Measurements from ENCODE around the gene IL4.

The IL4 gene

DNA sequence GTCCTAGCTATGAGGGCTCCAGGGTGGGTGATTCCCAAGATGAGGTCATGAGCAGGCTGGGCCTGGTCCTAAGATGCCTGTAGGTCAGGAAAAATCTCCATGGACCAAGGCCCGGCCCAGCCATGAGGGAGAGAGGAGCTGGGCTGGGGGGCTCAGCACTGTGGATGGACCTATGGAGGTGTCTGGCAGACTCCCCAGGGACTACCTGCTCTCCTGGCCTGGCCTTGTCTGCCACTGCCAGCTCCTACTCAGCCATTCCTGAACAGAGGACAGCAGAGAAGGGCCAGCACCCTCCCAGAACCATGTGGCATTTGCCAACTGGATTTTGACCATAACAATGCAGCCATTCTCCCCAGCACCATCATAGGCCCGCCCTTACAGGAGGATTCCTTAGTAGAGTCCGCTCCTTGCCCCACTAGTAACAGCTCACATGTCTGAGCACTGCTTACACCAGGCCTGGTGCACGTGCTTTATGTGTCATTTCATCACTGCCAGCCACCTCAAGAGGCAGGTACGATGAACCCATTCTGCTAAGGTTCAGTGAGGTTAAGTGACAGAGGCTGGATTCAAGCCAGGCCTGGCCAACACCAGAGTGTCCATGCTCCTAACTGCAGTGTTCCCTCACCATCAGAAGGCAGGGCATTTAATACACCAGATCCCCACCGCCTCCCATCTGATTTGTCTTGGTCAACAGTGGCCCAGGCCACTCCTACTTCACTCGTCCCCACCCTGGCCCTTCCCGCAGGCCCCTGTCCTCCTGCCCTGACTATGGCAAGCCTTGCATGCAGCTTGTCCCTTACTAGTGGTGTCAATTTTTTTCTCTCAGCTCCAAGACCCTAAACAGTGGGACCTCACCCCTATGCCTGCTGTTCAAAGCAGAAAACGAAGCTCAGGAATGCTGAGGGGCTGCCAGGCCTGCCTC, 15.1 kb upstream of the IL4 start:
- no peak for DNase-seq (ENCODE audit: low read depth in 2 of 2)

DNA sequence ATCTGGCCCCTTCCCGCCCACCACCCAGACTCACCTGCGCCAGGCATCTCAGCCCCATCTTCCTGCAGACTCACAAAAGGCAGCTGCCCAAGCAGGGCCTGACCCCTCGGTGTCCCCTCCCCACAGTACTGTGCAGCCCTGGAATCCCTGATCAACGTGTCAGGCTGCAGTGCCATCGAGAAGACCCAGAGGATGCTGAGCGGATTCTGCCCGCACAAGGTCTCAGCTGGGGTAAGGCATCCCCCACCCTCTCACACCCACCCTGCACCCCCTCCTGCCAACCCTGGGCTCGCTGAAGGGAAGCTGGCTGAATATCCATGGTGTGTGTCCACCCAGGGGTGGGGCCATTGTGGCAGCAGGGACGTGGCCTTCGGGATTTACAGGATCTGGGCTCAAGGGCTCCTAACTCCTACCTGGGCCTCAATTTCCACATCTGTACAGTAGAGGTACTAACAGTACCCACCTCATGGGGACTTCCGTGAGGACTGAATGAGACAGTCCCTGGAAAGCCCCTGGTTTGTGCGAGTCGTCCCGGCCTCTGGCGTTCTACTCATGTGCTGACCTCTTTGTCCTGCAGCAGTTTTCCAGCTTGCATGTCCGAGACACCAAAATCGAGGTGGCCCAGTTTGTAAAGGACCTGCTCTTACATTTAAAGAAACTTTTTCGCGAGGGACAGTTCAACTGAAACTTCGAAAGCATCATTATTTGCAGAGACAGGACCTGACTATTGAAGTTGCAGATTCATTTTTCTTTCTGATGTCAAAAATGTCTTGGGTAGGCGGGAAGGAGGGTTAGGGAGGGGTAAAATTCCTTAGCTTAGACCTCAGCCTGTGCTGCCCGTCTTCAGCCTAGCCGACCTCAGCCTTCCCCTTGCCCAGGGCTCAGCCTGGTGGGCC, 13.9 kb upstream of the IL4 start:
- no peak for DNase-seq (ENCODE audit: low read depth in 2 of 2)

DNA sequence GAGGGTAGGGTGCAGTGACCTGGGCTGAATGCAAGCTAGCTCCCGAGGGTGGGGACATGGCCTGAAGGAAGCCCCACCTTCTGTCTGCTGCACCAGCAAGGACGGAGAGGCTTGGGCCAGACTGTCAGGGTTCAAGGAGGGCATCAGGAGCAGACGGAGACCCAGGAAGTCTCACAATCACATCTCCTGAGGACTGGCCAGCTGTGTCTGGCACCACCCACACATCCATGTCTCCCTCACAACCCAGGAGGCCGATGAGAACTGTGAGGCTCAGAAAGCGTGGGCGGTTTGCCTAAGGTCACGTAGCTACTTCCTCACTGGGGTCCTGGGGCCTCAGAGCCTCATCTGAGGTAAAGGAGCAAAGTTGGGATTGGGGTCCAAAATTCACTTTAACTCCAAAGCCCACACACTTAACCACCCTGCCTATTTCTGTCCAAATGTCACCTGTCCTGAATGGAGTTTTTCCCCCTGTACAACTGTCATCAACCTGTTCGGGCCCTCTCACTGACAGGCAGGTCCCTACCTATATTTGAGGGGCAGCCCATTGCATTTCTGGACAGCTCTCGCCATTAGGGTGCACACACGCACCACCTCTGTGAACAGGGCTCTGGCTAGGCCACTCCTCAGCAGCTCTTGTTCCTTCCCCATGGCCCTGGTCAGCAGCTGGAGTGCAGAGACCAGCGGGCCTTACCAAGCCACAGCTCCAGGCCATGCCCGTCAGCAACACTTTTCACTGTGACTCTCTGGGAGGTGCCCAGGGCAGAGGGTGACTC, 12.4 kb upstream of the IL4 start:
- DNase-seq (ENCODE audit: low read depth in 2 of 2), result no peak

DNA sequence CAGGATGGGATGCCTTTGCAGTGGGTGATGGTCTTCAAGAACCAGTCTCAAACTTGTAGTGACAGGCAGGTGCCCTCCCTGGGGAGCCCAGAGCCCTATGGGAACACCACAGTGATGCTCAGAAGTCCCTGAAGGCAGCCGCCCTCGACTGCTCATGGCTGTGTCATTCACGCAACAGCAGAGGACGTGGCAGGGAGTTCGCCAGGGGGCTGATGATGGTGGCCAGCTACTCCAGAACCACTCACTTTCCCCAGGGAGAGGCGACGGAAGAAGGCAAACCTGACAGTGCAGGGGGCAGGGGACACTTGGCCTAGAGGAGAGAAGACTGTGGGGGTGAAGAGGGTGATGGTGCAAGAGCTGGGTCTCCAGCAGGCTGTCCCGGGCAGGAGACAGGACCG, 11.8 kb upstream of the IL4 start:
- DNase-seq (ENCODE audit: low read depth in 2 of 2), result no peak

DNA sequence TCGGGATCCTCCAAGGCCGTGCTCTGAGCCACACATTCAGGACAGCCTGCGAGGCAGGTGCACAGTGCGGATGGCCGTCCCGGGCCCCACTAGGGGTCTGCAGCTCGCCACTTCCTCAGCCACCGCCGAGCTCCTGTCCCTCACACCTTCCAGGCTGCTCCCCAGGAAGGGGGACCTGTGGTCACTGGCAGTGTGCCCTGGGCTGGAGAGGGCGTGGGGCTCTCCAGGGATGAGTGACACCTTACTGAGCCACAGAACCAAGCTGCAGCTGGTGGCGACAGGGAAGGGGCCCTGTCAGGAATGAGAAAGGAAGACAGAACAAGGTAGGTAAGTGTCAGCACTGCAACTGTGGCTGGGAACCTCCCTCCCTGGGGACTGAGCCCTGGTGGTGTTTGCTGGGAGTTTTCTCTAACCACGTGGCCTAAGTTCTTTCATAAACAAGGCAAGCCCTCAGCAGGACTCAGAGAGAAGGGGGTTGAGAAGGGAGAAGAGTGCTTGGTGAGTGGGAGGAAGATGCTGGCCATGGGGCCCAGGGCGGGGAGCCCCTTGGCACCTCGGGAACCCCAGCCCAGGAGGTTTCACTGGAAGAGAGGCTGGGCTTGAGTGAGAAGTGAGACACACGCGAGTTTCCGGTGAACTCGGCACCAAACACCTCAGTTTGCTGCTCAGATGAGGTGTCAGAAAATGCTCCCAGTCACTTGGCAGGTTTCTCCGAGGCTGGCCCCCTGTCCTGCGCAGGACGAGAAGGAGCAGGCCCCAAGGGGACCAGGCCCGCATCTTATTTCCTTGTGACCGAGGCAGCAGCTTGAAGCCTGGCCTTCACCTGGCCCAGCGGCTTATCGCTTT, 10.6 kb upstream of the IL4 start:
- no peak for DNase-seq (ENCODE audit: low read depth in 2 of 2)

DNA sequence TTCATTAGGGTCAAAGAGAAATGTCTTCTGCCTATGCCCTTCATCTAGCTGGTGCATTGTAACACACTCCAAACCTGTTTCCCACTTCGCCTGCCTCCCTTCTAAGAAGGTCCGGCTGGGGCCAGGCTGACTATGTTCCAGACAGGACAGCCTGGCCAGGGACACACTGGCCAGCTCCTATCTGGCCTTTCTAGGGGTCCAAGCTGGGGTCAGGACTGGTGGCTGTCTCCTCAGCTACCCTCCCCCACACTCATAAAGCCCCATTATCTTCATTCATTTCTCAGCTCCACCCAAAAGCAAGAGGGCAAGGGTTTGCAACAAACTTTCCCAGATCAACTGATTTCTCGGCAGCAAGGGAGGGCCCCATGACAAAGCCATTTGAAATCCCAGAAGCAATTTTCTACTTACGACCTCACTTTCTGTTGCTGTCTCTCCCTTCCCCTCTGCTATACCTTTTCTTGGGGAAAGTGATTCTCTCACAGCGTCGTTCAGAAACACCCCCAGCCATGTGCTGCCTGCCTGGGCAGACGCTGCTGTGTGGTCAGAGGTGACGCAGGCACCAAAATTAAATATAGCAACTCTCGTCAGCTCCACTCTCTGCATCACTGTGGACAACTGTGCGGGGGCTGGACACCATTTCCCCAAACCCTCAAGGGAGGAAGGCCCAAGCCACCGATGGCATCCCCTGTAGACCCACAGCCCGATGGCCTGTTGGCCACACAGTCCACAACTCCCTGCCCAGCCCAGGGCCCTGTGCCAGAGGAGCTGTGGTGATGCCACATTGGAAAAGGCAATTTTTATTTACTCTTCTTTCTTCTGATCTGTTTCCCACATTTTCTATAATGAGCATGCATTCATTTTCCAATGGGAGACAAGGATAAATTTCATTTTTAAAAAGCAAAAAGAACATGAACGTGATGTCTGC, 9.8 kb upstream of the IL4 start:
- no peak for DNase-seq (ENCODE audit: low read depth in 2 of 2)

DNA sequence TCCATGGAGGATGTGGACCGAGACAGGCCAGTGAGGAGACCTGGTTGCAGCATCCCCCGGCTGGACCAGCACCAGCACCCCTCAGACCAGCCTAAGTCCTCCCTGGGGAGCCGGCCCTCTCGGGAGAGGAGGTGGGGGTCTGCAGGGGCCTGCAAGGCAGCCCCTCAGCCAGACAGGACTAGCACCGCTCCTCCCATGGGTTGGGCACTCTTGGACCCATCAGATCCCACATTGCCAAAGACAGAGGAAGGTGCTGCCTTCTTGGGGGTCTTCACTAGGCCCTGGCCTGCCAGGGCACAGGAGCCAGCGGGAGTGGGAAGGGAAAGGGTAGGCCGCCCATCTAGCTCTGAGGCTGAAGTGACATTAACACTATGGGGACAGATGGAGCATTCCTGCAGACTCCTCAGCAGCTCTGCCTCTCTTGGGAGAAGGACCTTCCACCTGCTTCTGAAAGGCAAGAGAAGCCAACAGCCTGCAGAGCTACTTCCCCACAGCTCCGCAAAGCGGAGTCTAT, 9.0 kb upstream of the IL4 start:
- no peak for DNase-seq (ENCODE audit: low read depth in 2 of 2)

DNA sequence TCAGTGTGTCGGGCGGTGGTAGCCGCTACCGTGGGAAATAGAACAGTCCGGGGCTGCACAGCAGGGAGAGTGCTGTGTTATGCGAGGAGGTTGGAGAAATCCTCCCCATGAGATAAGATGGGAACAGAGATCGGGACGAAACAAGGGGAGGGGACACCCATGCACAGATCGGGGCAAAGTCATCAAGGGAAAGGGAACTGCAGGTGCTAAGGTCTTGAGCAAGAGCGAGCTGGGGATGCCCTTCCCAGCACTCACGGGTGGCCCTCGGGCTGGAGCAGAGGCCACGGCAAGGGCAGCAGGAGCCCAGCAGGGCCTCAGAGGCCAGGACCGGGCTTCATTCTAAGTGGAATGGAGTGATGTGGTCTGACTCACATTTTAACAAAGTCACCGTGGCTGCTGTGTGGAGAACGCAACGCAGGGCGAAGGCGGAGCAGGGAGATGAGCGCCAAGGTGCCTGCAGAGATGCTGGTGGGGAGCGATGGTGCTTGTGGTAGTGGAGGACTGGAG, 8.2 kb upstream of the IL4 start:
- no peak for DNase-seq (ENCODE audit: low read depth in 2 of 2)

DNA sequence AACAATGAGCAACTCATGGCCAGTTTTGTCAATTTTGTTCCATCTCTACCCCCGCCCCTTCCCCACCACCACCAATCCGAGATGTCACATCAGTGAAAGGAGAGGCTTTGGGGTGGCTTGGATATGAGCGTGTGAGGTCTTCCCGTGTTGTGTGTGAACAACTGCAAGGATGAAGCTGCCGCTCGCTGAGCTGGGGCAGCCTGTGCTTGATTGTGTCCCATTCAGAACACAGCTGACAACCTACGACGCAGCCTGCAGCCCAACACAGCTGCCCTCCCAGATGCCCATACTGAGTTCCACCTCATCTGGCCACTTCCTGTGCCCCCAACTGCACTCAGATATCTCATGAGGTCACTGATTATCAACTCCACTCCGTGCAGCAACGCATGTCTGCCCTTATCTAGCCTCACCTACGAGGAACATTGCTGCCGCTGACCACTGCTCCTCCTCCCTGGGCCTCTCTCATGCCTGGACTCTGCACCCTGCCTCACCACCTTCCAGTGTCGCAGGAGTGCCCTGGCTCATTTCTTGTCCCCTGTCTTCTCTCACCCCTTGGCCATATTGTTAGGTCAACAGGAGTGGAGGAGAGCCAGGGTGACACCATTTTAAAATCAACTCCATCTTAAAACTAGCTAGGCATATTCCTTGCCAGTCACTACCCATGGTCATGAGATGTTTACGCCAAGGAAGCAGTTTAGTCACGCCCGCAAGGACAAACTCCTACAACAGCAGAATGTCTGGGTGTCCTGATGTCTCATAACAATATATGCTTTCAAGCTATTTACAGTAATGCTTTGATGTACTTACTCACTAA, 7.3 kb upstream of the IL4 start:
- DNase-seq (ENCODE audit: low read depth in 2 of 2), result no peak

DNA sequence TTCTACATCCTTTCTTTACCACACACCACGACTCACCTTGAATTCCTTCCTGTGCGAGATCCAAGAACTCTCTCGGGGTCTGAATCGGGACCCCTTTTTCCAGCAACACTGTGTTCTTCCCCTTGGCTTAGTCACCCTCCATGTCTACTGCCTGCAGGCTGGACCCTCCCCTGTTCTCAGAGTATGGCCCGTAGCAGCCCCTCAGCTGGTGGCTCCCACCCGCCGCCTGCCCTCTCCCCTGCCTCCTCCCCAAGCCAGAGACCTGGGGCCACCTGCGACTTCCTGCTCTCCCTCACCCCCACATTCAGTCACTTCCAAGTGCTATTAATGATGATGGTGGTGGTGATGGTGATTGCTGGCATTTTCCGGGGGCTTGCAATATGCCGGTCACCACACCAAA, 6.5 kb upstream of the IL4 start:
- no peak for DNase-seq (ENCODE audit: low read depth in 2 of 2)

DNA sequence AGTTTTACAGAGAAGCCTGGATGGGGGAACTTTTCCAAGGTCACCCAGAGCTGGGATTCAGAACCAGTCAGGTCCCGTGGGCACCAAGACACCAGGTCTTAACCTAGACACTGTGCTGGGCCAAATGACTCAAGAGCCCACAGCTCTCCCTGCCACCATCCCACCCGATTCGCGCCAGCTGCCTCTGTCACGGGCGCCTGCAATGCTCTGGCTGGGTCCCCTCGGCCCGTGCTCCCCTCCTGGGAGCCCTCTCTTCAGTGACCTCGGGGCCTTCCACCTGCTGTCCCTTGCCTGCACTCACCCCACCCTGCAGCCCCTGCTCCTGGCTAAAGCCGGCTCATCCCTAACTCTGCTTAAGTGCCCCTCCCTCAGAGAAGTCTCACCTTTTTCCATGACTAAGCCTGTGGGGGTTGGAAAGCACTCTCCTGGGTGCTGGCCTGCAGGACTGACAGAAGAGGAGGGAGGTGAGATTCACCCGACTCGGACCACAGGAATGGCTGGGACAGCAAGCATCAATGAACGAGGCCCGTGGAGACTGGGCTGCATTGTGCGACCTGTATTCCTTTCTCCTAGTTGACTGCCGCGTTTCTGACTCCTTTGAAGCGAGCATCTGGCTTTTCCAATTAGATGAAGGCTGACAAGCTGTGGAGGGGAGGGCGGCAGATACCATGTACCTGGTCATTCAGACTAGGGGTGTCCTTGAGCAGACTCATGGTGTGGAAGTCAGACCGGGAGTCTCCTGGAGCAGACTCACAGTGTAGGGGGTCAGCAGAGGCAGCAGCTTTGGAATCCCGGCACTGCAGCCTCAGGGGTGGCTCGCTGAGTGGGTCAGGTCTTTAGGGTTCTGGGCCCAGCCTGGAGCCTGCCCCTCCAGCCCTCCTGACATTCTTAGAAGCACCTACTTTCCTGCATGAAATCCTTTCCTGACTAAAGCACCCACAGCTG, 5.8 kb upstream of the IL4 start:
- no peak for DNase-seq (ENCODE audit: low read depth in 2 of 2)

DNA sequence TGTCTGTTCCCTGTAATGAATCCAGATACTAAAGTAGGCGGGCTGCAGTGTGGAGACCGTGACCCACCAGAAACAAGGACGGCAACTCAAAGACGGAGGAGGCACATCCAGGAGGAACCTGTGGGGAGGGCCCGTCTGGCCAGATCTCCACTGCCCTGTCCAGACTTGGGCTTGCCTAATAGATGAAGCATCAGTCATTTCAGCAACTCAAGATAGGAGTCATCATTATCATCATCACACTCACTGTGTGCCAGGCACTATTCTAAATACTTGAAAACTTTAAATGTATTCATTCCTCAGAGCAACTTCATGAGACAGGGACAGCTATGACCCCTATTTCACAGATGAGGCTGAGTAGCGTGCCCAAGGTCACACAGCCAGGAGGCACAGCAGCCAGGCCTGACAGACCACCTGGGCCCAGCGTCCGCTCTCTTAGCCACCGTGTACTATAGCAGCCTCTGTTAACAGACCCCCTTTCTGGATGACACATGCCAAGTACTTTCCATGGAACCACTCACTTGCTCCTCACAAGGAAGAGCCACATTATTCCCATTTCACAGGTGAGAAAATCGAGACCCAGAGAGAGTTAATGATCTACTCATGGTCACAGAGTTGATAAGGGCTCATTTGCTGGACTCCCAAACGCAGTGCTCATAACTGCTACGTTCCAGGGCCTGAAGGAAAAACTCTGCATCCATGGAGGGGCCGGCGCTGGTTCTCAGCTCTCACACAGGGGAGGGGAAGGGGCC, 4.9 kb upstream of the IL4 start:
- no peak for DNase-seq (ENCODE audit: low read depth in 2 of 2)

DNA sequence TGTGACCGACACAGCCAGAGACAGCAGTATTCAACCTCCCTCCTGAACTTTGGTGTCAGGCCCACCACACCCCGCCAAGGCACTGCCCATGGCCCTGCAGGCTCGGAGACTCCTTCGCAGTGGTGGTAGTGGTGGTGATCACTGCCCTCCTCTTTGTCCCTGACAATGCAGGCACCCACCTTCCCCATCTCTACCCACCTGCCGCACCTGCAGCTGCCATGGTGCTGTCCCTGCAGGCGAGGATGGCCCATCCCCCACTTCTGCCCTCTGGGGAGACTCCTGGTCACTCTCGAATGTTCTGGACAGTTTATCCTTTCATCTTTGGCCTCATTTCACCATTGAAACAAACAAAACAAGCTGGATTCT, 4.4 kb upstream of the IL4 start:
- no peak for DNase-seq (ENCODE audit: low read depth in 2 of 2)

DNA sequence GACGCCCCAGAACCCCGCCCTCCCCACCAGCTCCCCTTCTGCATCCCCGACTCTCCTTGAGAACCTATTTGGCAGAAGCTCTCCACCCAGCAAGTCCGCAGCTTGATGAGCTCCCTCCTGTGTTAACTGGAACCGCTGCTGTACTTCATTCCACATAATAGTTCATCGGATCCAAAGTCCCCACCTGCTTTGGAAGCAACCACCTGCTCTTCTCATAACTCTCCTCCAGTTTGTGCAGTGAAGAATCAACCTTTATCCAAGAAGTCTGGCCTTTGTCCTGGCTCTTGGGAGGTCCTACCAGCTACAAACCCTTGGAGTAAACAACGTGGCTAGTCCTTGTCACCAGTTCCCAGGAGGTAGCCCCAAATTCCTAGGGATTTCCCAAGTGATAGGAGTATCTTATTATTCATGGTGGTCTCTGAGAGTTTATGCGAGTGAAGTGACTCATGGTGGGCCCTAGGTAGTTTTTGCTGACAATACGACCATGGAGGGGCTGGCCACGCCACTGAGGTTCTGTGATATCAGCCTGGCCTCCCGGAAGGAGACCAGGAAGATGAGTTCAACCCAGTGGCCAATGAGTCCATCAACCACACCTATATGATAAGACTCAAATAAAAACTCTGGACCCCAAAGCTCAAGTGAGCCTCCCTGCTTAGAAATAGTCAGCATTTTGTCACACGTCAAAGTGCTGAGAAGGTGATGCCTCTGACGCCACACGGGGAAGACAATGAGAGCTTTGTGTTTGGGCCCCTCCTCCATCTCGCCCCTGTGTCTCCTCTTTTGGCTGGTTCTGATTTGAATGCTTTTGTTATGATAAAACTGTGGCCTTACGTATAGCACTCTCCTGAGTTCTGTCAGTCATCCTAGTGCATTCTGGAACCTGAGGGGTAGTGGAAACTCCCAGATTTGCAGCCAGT, 3.6 kb upstream of the IL4 start:
- DNase-seq (ENCODE audit: low read depth in 2 of 2), result no peak

DNA sequence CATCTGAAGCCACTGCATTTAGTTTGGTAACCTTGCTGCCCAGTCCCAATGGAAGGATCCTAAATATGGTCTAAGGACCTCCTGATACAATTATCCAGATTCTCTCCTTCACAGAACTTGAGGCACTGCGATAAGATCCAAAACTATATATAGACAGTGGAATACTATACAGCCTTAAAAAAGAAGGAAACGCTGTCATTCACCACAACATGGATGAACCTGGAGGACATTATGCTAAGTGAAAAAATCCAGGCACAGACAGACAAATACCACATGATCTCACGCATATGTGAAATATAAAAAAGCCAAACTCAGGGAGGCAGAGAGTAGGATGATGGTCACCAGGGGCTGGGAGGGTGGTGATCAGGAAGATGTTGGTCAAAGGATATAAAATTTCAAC, 2.8 kb upstream of the IL4 start:
- no peak for DNase-seq (ENCODE audit: low read depth in 2 of 2)

DNA sequence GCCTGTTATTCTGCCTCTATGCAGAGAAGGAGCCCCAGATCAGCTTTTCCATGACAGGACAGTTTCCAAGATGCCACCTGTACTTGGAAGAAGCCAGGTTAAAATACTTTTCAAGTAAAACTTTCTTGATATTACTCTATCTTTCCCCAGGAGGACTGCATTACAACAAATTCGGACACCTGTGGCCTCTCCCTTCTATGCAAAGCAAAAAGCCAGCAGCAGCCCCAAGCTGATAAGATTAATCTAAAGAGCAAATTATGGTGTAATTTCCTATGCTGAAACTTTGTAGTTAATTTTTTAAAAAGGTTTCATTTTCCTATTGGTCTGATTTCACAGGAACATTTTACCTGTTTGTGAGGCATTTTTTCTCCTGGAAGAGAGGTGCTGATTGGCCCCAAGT, 301 bp upstream of the IL4 start:
- no peak for DNase-seq (ENCODE audit: low read depth in 2 of 2)
